GM19463 (cell line): ENCODE measurements around the gene SLC38A11.
"Not testable (repeated sequence)": the region's sequence is repeated elsewhere in the genome, so short reads cannot be mapped to it uniquely, and the experiment has no call there.

Experiments
- ATAC-seq: cut with Tn5 transposase; IDR thresholded peaks from one replicate; pipeline ENCODE4 v1.9.1; 2021; ENCODE audit warnings: mild to moderate bottlenecking, moderate library complexity; ENCODE audit not compliant: unreplicated experiment

SLC38A11 gene

GRCh38 chr2:164881524-164881923 lies 73.8 kb downstream of the SLC38A11 start:
- ATAC-seq = no peak

- ATAC-seq = no peak
These were observed 75.3 kb downstream of the SLC38A11 start for GRCh38 chr2:164879901-164880535.

GRCh38 chr2:164877927-164878326 lies 77.4 kb downstream of the SLC38A11 start:
- no peak for ATAC-seq

DNA sequence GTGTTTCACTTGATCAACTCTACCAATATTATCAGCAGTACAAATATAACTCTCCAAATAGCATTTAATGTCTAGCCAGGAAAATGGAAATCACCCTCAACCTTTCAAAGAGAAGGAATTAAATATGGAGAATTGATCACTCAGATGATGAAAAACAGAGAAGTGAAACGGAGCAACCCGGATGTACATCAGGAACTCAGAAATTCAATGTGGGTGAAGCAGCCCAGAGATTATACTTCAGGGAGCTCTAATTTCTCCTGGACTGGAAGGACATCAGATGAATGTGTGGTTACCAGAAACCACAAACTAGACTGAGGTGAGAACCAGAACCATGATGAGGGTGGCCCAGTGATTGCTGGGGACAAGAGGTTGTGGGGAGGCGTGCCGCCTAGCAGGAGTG lies 78.2 kb downstream of the SLC38A11 start:
- ATAC-seq = no peak

DNA sequence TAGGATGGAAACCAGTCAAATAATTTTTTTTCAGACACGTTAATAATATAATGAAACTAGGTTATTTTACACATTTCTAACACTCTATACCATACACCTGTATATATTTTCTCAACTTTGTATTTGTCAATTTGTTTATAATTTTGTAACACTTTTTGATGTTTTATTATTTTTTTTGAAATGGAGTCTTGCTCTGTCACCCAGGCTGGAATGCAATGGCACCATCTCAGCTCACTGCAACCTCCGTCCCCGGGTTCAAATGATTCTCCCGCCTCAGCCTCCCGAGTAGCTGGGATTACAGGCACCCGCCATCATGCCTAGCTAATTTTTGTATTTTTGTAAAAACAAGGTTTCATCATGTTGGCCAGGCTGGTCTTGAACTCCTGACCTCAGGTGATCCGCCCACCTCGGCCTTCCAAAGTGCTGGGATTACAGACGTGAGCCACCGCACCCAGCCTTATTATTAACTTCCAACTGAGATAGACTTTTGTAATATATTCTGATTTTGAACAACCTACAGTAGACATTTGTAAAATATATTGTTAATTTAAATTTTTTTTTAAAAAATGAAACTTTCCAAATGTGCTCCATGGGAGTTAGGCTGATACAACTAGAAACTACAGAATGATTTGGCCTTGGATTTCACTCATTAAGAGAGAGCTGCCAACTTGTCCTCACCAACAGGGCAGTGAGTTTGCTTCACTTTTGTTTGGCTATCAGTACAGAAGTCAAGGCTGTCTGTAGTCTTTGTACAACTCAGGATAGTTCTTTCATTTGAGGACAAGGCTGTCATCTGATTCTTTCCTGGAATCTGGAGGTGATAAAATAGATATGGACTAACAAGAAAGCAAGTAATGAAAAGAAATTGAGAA lies 79.8 kb downstream of the SLC38A11 start:
- ATAC-seq = no peak

DNA sequence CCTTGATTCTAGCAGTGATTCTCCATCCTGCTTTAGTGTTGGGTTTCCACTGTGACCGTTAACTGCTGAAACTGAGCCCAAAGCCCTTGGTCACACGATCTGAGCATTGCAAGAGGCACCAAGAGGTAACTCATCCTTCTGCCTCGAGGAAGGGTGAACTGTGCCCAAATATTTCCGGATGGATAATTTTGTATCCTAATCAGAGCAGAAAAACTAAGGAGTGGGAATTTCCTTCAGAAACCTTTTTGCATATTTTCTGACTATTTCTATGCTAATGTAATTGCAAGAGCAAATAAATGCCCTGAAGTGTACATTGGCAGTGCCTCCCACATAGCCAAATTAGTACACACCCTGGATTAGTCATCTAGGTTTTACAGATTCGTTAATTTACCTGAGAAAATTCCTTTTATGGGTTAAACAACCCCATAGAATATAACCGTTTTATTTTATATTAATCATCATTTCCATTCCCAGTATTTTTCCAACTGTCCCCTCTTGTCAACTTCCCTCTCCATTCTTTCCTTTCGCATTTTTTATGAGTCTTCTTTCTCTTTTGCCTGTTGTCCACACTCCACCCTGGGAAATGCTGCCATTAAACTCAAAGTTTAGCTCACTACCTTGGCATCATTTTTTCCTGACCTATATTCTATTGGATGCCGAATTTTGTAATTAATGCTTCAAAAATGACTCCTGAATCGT lies 82.0 kb downstream of the SLC38A11 start:
- no peak for ATAC-seq

- ATAC-seq = no peak
These were observed 83.9 kb downstream of the SLC38A11 start for GRCh38 chr2:164871404-164871803.

DNA sequence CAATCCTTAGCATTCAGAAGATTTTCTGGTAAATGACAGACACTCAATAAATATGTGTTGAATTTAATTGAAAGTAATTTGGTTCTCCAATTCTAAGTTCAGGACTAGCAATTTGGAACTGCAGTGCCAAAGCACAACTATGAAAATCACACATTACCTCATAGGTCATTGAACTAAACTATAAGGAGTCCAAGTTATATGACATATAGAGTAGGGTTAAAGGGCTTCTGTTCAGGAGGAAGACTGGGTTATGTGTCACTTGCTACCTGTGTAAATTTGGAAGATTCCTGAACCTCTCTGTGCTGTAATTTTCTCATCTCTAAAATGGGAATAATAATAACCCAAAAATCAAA lies 85.9 kb downstream of the SLC38A11 start:
- no peak for ATAC-seq

DNA sequence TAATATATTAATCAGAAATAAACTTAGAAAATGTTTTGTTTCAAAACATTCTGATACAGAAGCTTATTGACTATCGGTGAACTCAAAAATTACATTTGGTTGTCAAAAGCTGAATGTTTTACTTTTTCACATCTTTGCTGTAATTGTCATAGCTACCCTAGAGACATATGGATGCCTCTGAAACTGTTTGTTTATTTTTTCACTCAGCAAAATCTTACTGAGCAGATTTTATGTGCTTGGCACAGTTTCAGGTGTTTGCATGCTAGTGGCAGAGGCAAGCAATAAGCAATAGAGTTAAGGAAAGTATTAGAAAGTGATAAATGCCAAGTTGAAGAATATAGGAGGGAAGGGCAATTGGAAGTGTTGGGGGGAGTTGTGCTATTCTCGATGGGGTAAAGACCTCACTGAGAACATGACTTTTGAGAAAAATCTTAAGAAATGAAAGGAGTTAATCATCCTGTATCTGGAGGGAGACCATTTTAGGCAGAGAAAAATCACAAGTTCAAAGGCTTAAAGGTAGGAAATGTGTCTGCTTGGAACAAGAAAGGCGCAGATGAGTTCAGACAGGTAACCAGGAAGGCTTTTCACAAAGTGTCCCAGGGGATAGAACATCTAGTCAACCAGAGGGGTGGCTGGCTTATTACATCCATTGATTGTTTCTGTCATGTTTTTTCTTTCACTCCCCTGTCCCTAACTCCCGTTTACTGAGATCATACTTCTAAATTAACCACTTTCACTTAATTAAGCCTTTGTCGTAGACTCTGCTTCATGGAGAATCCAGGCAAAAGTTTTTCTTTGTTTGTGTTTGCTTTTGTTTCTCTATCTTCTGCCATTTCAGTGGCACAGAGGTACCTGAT lies 86.5 kb downstream of the SLC38A11 start:
- no peak for ATAC-seq

- ATAC-seq = no peak
These were observed 87.4 kb downstream of the SLC38A11 start for GRCh38 chr2:164867779-164868397.

GRCh38 chr2:164866381-164866780 lies 88.9 kb downstream of the SLC38A11 start:
- not testable (repeated sequence) for ATAC-seq

- no peak for ATAC-seq
These were observed 94.7 kb downstream of the SLC38A11 start for GRCh38 chr2:164860694-164861042.

- ATAC-seq = not testable (repeated sequence)
These were observed 95.2 kb downstream of the SLC38A11 start for GRCh38 chr2:164859906-164860693.

DNA sequence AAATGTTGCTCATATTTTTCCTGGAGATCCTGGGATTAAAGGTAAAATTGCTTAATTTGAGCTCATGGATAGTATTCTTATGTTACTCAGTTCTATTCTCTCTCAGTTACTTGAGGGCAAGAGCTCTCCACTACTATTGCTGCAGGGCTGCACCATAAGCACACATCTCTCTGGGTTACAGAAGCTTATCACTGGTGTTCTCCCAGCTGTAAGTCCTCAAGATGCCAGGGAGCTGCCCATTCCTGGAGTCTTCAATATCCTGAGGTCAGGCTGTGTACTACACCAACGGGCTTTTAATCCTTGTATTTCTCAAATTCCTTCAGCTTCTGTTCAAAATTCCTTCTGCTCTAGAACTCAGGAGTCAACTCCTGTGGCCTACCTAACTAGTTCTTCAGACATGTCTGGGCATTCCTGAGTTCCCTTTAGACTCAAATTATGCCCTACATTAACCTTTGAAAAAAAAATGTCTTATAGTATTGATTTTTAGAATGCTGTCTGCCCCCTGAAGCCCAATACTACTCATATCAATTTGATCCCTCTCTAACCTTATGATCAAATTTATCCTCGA lies 96.0 kb downstream of the SLC38A11 start:
- ATAC-seq = no peak

- no peak for ATAC-seq
These were observed 103.2 kb downstream of the SLC38A11 start for GRCh38 chr2:164852086-164852485.

- no peak for ATAC-seq
These were observed 105.1 kb downstream of the SLC38A11 start for GRCh38 chr2:164850235-164850634.

GRCh38 chr2:164849506-164849905 lies 105.8 kb downstream of the SLC38A11 start:
- no peak for ATAC-seq

- ATAC-seq = no peak
These were observed 107.2 kb downstream of the SLC38A11 start for GRCh38 chr2:164847981-164848741.

DNA sequence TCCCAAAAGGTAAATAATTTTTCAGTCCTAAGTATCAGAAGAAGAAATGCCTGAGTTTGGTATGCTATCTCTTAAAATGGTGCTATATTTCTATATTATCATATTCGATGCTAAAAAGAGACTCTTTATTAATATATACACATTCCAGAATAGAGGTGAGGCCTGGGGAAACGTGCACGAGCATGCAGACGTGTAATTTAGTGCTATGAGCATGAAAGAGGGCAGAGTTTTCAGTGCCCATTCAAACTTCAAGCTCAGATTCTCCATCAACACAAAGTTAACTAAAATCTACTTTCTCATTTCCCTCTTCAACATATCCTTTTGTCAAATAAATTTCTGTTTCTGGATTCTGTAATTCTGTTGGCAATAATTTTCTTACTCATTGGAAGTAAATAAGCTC lies 108.0 kb downstream of the SLC38A11 start:
- ATAC-seq = no peak
